MV-4-11 (cell line): Measurements from ENCODE around the gene PRODH.
"Not testable (repeated sequence)": the region's sequence is repeated elsewhere in the genome, so short reads cannot be mapped to it uniquely, and the experiment has no call there.

Experiments used
- DNase-seq: peaks from one replicate; lab custom pipeline; 2025; lab: John Stamatoyannopoulos, UW

Gene PRODH

DNA sequence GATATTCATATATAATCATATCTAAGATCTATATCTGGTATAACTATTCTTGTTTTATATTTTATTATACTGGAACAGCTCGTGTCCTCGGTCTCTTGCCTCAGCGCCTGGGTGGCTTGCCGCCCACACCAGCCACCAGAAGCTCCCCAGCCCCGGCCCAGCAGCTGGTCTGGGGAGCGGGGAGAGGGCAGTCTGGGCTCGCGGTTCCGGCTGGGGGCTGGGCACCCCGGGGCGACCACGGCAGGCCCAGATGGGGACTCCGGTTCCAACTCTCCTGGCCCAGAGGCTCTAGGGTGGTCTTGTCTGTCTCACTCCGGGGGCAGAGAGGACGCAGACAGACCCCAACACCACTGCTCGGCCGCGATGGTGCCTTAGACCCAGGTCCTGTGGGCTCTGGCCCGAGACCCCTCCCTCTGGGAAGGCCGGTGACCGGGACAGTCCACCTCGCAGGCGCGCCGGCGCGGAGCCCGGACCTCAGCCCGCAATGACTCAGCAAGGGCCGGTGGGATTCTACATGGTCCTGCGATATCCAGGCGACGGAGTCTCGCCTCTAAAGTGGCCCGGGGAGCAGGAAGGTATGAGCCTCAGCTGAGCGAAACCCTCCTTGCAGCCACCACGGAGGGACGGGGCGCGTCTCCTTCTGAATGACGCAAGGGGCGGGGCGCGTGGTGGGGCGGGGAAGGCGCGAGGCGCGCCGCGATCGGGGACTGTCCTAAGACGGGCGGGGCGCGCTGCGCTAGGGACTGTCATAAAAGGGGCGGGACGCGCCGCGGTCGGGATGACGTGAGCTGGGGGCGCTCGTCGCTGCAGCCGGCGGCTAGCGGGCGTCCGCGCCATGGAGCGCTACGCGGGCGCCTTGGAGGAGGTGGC, 30.3 kb downstream of the PRODH start, which contains the start of gene DGCR6:
TSS of gene DGCR6 (plus strand) at position 781 of the 870 bp plus-strand sequence. CDS start at position 836, 55 bp downstream.
- DNase-seq, result no peak

- DNase-seq, result not testable (repeated sequence)
These were observed 39.9 kb downstream of the PRODH start for GRCh38 chr22:18896037-18896657.

DNA sequence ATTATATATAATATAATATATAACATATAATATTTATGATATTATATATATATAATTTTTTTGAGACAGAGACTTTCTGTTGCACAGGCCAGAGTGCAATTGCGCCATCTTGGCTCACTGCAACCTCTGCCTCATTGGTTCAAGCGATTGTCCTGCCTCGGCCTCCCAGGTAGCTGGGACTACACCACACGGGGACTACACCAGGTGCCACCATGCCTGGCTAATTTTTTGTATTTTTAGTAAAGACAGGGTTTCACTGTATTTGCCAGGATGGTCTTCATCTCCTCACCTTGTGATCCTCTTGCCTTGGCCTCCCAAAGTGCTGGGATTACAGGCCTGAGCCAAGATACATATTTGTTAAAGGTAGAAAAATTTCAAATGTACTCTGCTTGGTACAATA, 42.3 kb downstream of the PRODH start:
- not testable (repeated sequence) for DNase-seq

- DNase-seq, result not testable (repeated sequence)
These were observed 45.4 kb downstream of the PRODH start for GRCh38 chr22:18890510-18891192.

- DNase-seq, result no peak
These were observed 48.0 kb downstream of the PRODH start for GRCh38 chr22:18888115-18888514.

GRCh38 chr22:18884465-18884864, 51.6 kb downstream of the PRODH start:
- not testable (repeated sequence) for DNase-seq

DNA sequence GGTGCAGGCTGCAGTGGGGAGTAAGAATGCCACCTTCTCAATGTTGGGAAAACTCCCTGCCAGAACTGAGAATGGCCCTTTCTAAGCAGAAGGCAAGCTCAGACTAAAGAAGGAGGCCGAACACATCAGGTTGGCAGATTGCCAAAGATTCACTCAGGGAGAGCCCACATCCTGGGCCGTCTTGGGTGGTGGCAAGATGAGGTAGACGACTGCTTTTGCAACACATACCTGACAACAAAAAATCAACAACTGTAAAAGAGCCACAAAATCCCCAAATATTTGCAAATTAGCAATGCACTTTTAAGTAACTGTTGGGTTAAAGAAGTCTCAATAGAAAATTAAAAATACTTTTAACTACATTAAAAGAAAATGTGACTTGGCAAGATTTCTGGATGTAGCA, 54.8 kb downstream of the PRODH start:
- not testable (repeated sequence) for DNase-seq
